Astrocyte of the cerebellum (primary cell): ENCODE measurements around the gene CACNA2D1.
"Not testable (repeated sequence)": the region's sequence is repeated elsewhere in the genome, so short reads cannot be mapped to it uniquely, and the experiment has no call there.

Source experiments
- DNase-seq: peaks from one replicate; pipeline ENCODE4 v3.0.0-alpha.2; 2011; ENCODE audit warnings: low read depth
- H3K4me3 ChIP-seq: 2 replicates; pipeline ENCODE4 v1.5.1; 2011; ENCODE audit warnings: mild to moderate bottlenecking, low read depth, low read length, moderate library complexity
- CTCF ChIP-seq: IDR thresholded peaks from 2 replicates; pipeline ENCODE4 v1.5.1; 2012; ENCODE audit warnings: low read length, low read depth, moderate library complexity, mild to moderate bottlenecking; ENCODE audit errors: missing control alignments
- in situ Hi-C: cut with HindIII; loops from 2 replicates; pipeline ENCODE4 v1.10.0; 2017; ENCODE audit warnings: low sequenced_read_pairs

CACNA2D1 gene

GRCh38 chr7:82389876-82390275, 53.7 kb downstream of the CACNA2D1 start:
- TF ChIP-seq CTCF: no peak
- DNase-seq: no peak
- in situ Hi-C loops: no loop called here
- H3K4me3 ChIP-seq: no peak overlapping the region

GRCh38 chr7:82388138-82388537, 55.4 kb downstream of the CACNA2D1 start:
- no peak overlapping the region for H3K4me3 ChIP-seq
- in situ Hi-C loops: no loop called here
- TF ChIP-seq CTCF: no peak
- no peak for DNase-seq

GRCh38 chr7:82386571-82386970, 57.0 kb downstream of the CACNA2D1 start:
- in situ Hi-C loops, H3K4me3 ChIP-seq, DNase-seq: not testable (repeated sequence)

GRCh38 chr7:82384779-82385178, 58.8 kb downstream of the CACNA2D1 start:
- DNase-seq: no peak
- TF ChIP-seq CTCF: no peak
- no peak overlapping the region for H3K4me3 ChIP-seq
- in situ Hi-C loops: no loop called here

GRCh38 chr7:82384051-82384464, 59.5 kb downstream of the CACNA2D1 start:
- no peak overlapping the region for H3K4me3 ChIP-seq
- in situ Hi-C loops: no loop called here
- no peak for TF ChIP-seq CTCF
- no peak for DNase-seq

GRCh38 chr7:82382276-82382675, 61.3 kb downstream of the CACNA2D1 start:
- H3K4me3 ChIP-seq: no peak overlapping the region
- no peak for TF ChIP-seq CTCF
- in situ Hi-C loops: no loop called here
- DNase-seq: no peak

- in situ Hi-C loops: no loop called here
- no peak overlapping the region for H3K4me3 ChIP-seq
- no peak for DNase-seq
- no peak for TF ChIP-seq CTCF
Observed at GRCh38 chr7:82376739-82377138, 66.8 kb downstream of the CACNA2D1 start.
